ENCODE measurements around the gene LYZL1.
A peak's percentile ranks its signal among the peaks of the same experiment; 100 is the strongest.
"Not testable (repeated sequence)": the region's sequence is repeated elsewhere in the genome, so short reads cannot be mapped to it uniquely, and the experiment has no call there.

LYZL1 gene

GRCh38 chr10:29326886-29327745, 38.2 kb downstream of the LYZL1 start:
- no peak for FAIRE-seq
- DNase-seq (ENCODE audit: insufficient read length, low spot score): no peak

- DNase-seq (ENCODE audit: insufficient read length, low spot score) (no peak), FAIRE-seq (no peak)
Observed at GRCh38 chr10:29327746-29328102, 38.9 kb downstream of the LYZL1 start.

- DNase-seq (ENCODE audit: insufficient read length, low spot score): peak; percentile 19
- FAIRE-seq: no peak
Observed at GRCh38 chr10:29328983-29329382, 40.1 kb downstream of the LYZL1 start.

- FAIRE-seq (no peak), DNase-seq (ENCODE audit: insufficient read length, low spot score) (no peak)
Observed at GRCh38 chr10:29329420-29329819, 40.5 kb downstream of the LYZL1 start.

- no peak for DNase-seq (ENCODE audit: insufficient read length, low spot score)
- no peak for FAIRE-seq
Observed at GRCh38 chr10:29332061-29332760, 43.3 kb downstream of the LYZL1 start.

- FAIRE-seq: no peak
- no peak for DNase-seq (ENCODE audit: insufficient read length, low spot score)
Observed at GRCh38 chr10:29332761-29333148, 43.9 kb downstream of the LYZL1 start.

- not testable (repeated sequence) for DNase-seq (ENCODE audit: insufficient read length, low spot score); FAIRE-seq
Observed at GRCh38 chr10:29337526-29337925, 48.7 kb downstream of the LYZL1 start.

GRCh38 chr10:29343607-29344038, 54.8 kb downstream of the LYZL1 start:
- DNase-seq (ENCODE audit: insufficient read length, low spot score) (no peak), FAIRE-seq (no peak)

- FAIRE-seq: no peak
Observed at GRCh38 chr10:29344073-29344820, 55.4 kb downstream of the LYZL1 start.

GRCh38 chr10:29345144-29345909, 56.5 kb downstream of the LYZL1 start:
- FAIRE-seq (no peak), DNase-seq (ENCODE audit: insufficient read length, low spot score) (no peak)

More at GRCh38 chr10:29344073-29344820, 55.4 kb downstream of the LYZL1 start:
- no peak for DNase-seq (ENCODE audit: insufficient read length, low spot score)

GRCh38 chr10:29345910-29346209, 57.0 kb downstream of the LYZL1 start:
- no peak for FAIRE-seq
- no peak for DNase-seq (ENCODE audit: insufficient read length, low spot score)

- no peak for DNase-seq (ENCODE audit: insufficient read length, low spot score)
- FAIRE-seq: no peak
Observed at GRCh38 chr10:29346296-29347001, 57.6 kb downstream of the LYZL1 start.

GRCh38 chr10:29348836-29349235, 60.0 kb downstream of the LYZL1 start:
- FAIRE-seq (no peak), DNase-seq (ENCODE audit: insufficient read length, low spot score) (no peak)

GRCh38 chr10:29353305-29353704, 64.4 kb downstream of the LYZL1 start:
- DNase-seq (ENCODE audit: insufficient read length, low spot score) (no peak), FAIRE-seq (no peak)

- FAIRE-seq: no peak
Observed at GRCh38 chr10:29353887-29354561, 65.2 kb downstream of the LYZL1 start.

GRCh38 chr10:29355411-29355991, 66.6 kb downstream of the LYZL1 start:
- FAIRE-seq: no peak
- no peak for DNase-seq (ENCODE audit: insufficient read length, low spot score)

More at GRCh38 chr10:29353887-29354561, 65.2 kb downstream of the LYZL1 start:
- DNase-seq (ENCODE audit: insufficient read length, low spot score): no peak

- no peak for DNase-seq (ENCODE audit: insufficient read length, low spot score)
Observed at GRCh38 chr10:29356931-29357330, 68.1 kb downstream of the LYZL1 start.

GRCh38 chr10:29358010-29358616, 69.2 kb downstream of the LYZL1 start:
- FAIRE-seq: no peak
- no peak for DNase-seq (ENCODE audit: insufficient read length, low spot score)

More at GRCh38 chr10:29356931-29357330, 68.1 kb downstream of the LYZL1 start:
- FAIRE-seq: no peak

Measured in HTR-8/SVneo (cell line).